Measurements from ENCODE around the gene SLC2A4RG. TPM values are rescaled to one million over a fixed set of nuclear protein-coding genes. Genes with fewer than 3 reads are reported as not detected.

The SLC2A4RG gene
- total RNA-seq, 1 experiment from 2014 or later, result 169 TPM

- no peaks in the 10 kb centered on the region for H3K27me3 Mint-ChIP-seq (ENCODE audit: unreplicated experiment)
- no peak for TF ChIP-seq CTCF (IDR thresholded peaks at IDR 0.05; ENCODE audit: unreplicated experiment)
- H3K4me3 Mint-ChIP-seq (ENCODE audit: low read depth, unreplicated experiment), result no peak overlapping the region
- CTCF ChIA-PET, result interaction anchor here (0.5 kb wide), 1 partner anchor 20 kb away, joined by 5 read pairs; no protein-coding TSS in a partner anchor
- peaks cover 48% of the 10 kb centered on the region for H3K4me1 Mint-ChIP-seq (ENCODE audit: low read depth, unreplicated experiment)
- intact Hi-C loops (cut with micrococcal nuclease; ENCODE audit: unreplicated experiment), result no loop called here
- no peak for DNase-seq
- BruUV-seq (replicated peaks), result no TSS peak
- H3K27ac Mint-ChIP-seq (ENCODE audit: unreplicated experiment), result peak overlapping the region; percentile 67
- no peaks in the 10 kb centered on the region for H3K9me3 Mint-ChIP-seq (ENCODE audit: low read depth, unreplicated experiment)
- H3K36me3 Mint-ChIP-seq (ENCODE audit: insufficient read depth, unreplicated experiment), result peaks cover 91% of the 10 kb centered on the region
Measured at GRCh38 chr20:63702751-63703470, 36.7 kb upstream of the SLC2A4RG start.

GRCh38 chr20:63703471-63703975 lies 36.1 kb upstream of the SLC2A4RG start:
- BruUV-seq (replicated peaks), result no TSS peak
- H3K4me1 Mint-ChIP-seq (ENCODE audit: low read depth, unreplicated experiment), result peaks cover 45% of the 10 kb centered on the region
- intact Hi-C loops (cut with micrococcal nuclease; ENCODE audit: unreplicated experiment), result no loop called here
- H3K27me3 Mint-ChIP-seq (ENCODE audit: unreplicated experiment), result no peaks in the 10 kb centered on the region
- CTCF ChIA-PET, result no interaction called here
- no peak overlapping the region for H3K27ac Mint-ChIP-seq (ENCODE audit: unreplicated experiment)
- peaks cover 91% of the 10 kb centered on the region for H3K36me3 Mint-ChIP-seq (ENCODE audit: insufficient read depth, unreplicated experiment)
- DNase-seq, result no peak
- TF ChIP-seq CTCF (IDR thresholded peaks at IDR 0.05; ENCODE audit: unreplicated experiment), result no peak
- no peak overlapping the region for H3K4me3 Mint-ChIP-seq (ENCODE audit: low read depth, unreplicated experiment)
- H3K9me3 Mint-ChIP-seq (ENCODE audit: low read depth, unreplicated experiment), result no peaks in the 10 kb centered on the region

- TF ChIP-seq CTCF (IDR thresholded peaks at IDR 0.05; ENCODE audit: unreplicated experiment), result no peak
- no peak overlapping the region for H3K27ac Mint-ChIP-seq (ENCODE audit: unreplicated experiment)
- CTCF ChIA-PET, result no interaction called here
- H3K4me1 Mint-ChIP-seq (ENCODE audit: low read depth, unreplicated experiment), result peaks cover 45% of the 10 kb centered on the region
- H3K27me3 Mint-ChIP-seq (ENCODE audit: unreplicated experiment), result no peaks in the 10 kb centered on the region
- BruUV-seq (replicated peaks), result no TSS peak
- H3K36me3 Mint-ChIP-seq (ENCODE audit: insufficient read depth, unreplicated experiment), result peaks cover 91% of the 10 kb centered on the region
- no peaks in the 10 kb centered on the region for H3K9me3 Mint-ChIP-seq (ENCODE audit: low read depth, unreplicated experiment)
- intact Hi-C loops (cut with micrococcal nuclease; ENCODE audit: unreplicated experiment), result no loop called here
- DNase-seq, result no peak
- no peak overlapping the region for H3K4me3 Mint-ChIP-seq (ENCODE audit: low read depth, unreplicated experiment)
Measured at GRCh38 chr20:63703976-63704748, 35.4 kb upstream of the SLC2A4RG start.

GRCh38 chr20:63704749-63705117 lies 34.8 kb upstream of the SLC2A4RG start:
- Mint-ChIP-seq H3K4me3 (ENCODE audit: low read depth, unreplicated experiment) (no peak overlapping the region), H3K9me3 (ENCODE audit: low read depth, unreplicated experiment) (no peaks in the 10 kb centered on the region), H3K36me3 (ENCODE audit: insufficient read depth, unreplicated experiment) (peaks cover 90% of the 10 kb centered on the region), H3K27ac (ENCODE audit: unreplicated experiment) (no peak overlapping the region), H3K4me1 (ENCODE audit: low read depth, unreplicated experiment) (peaks cover 40% of the 10 kb centered on the region), H3K27me3 (ENCODE audit: unreplicated experiment) (no peaks in the 10 kb centered on the region)
- TF ChIP-seq CTCF (IDR thresholded peaks at IDR 0.05; ENCODE audit: unreplicated experiment), result no peak
- CTCF ChIA-PET, result no interaction called here
- BruUV-seq (replicated peaks), result no TSS peak
- intact Hi-C loops (cut with micrococcal nuclease; ENCODE audit: unreplicated experiment), result no loop called here
- DNase-seq, result no peak
